ENCODE data around the gene GPR32. TPM values are rescaled to one million over a fixed set of nuclear protein-coding genes. Genes with fewer than 3 reads are reported as not detected.

GPR32 gene
- total and polyA plus RNA-seq, 2 of the 8 experiments (the other 6 are each of a cell fraction or from before 2014, with no cell fraction given): not detected

- Histone ChIP-seq H3K18ac (ENCODE audit: extremely low read depth, low read length) (no peak overlapping the region), H3K27me3 (replicated peaks in 1 of 4; ENCODE audit: control insufficient read depth in 3 of 4, extremely low read depth in 1 of 4, insufficient read depth in 3 of 4, low read length in 3 of 4) (no peaks in the 10 kb centered on the region), H3K36me3 (ENCODE audit: control insufficient read depth in 2 of 4, insufficient read depth in 4 of 4, low read length in 3 of 4) (peaks cover 32 to 62% (median 50%) of the 10 kb centered on the region in 4 experiments; a peak in 7 of 8 replicates), H2BK20ac (ENCODE audit: low read length) (no peak overlapping the region), H3K9me3 (ENCODE audit: insufficient read depth in 2 of 2, low read depth in 1 of 2, low read length in 1 of 2) (no peaks in the 10 kb centered on the region), H3K56ac (replicated peaks; ENCODE audit: insufficient read length, low read depth, low read length) (no peak overlapping the region), H3K79me2 (ENCODE audit: control insufficient read depth in 1 of 2, insufficient read depth in 2 of 2, low read length in 2 of 2) (peaks cover 25 to 45% of the 10 kb centered on the region in 2 experiments), H4K5ac (ENCODE audit: insufficient read length, low read depth, low read length) (no peak overlapping the region), H2BK5ac (ENCODE audit: low read depth, low read length) (no peak overlapping the region), H3K23ac (ENCODE audit: insufficient read length) (no peak overlapping the region), H3K4me3 (ENCODE audit: extremely low read depth in 1 of 4, insufficient read depth in 2 of 4, low read depth in 3 of 4, low read length in 4 of 4) (no peak overlapping the region), H2BK12ac (ENCODE audit: low read depth, low read length) (no peak overlapping the region), H2BK15ac (ENCODE audit: low read length) (no peak overlapping the region), H3K27ac (ENCODE audit: low read depth, low read length) (no peak overlapping the region), H3K9ac (replicated peaks in 1 of 4; ENCODE audit: extremely low read depth in 1 of 4, low read depth in 3 of 4, low read length in 3 of 4) (no peak overlapping the region), H4K8ac (ENCODE audit: extremely low read depth, insufficient read depth, low read length) (no peak overlapping the region; the same call in 1 of the 2 replicates), H3K4me1 (replicated peaks in 1 of 4; ENCODE audit: control insufficient read depth in 3 of 4, insufficient read depth in 4 of 4, low read length in 3 of 4) (peaks cover 0 to 16% (median 8%) of the 10 kb centered on the region in 4 experiments; a peak in 5 of 7 replicates), H4K91ac (replicated peaks; ENCODE audit: insufficient read length, low read length) (no peak overlapping the region), H3K79me1 (ENCODE audit: low read depth, low read length) (peaks cover 14% of the 10 kb centered on the region), H3K14ac (ENCODE audit: insufficient read length) (no peak overlapping the region), H3K4me2 (ENCODE audit: insufficient read depth in 1 of 2, low read depth in 2 of 2, low read length in 2 of 2) (no peak overlapping the region), H4K20me1 (replicated peaks in 1 of 2; ENCODE audit: control insufficient read depth in 1 of 2, insufficient read depth in 2 of 2, low read length in 2 of 2) (peaks cover 55 to 58% of the 10 kb centered on the region in 2 experiments), H2AK5ac (ENCODE audit: low read depth, low read length) (no peak overlapping the region), H2AFZ (ENCODE audit: low read length) (no peak overlapping the region), H2BK120ac (replicated peaks; ENCODE audit: low read depth, low read length) (no peak overlapping the region), H3K4ac (replicated peaks; ENCODE audit: insufficient read length, low read depth, low read length) (no peak overlapping the region), H3K23me2 (ENCODE audit: low read depth, low read length) (peaks cover 6% of the 10 kb centered on the region)
- CTCF ChIA-PET (ENCODE audit: partially characterized antibody): interaction anchor here (0.6 to 1.8 kb wide), 2 partner anchors 94 to 768 kb away, joined by 3 to 5 read pairs; no protein-coding TSS in a partner anchor
- no peak for FAIRE-seq
- TF ChIP-seq JUND (IDR thresholded peaks at IDR 0.05; ENCODE audit: low read length) (no peak), SIN3A (conservative IDR thresholded peaks at IDR 0.05 in 1 of 2, IDR thresholded peaks at IDR 0.05 in 1 of 2; ENCODE audit: low read depth in 1 of 2, low read length in 2 of 2) (no peak), CTBP2 (IDR thresholded peaks at IDR 0.05; ENCODE audit: borderline replicate concordance, insufficient read depth, insufficient read length, low read length) (no peak), SUZ12 (IDR thresholded peaks at IDR 0.05; ENCODE audit: low read length) (no peak), EGR1 (IDR thresholded peaks at IDR 0.05; ENCODE audit: borderline replicate concordance, low read depth, low read length) (no peak), POLR2A (IDR thresholded peaks at IDR 0.05; ENCODE audit: control extremely low read depth in 1 of 2, low read depth in 2 of 2, low read length in 2 of 2) (peak; percentile 3 to 60), POLR2AphosphoS5 (IDR thresholded peaks at IDR 0.05; ENCODE audit: low read depth, low read length) (peak; percentile 91; the same call in 1 of the 2 replicates), JUN (IDR thresholded peaks at IDR 0.05; ENCODE audit: low read depth, low read length) (no peak), TBP (IDR thresholded peaks at IDR 0.05; ENCODE audit: low read depth, low read length) (no peak), SIRT6 (IDR thresholded peaks at IDR 0.05; ENCODE audit: low read length) (no peak), CHD2 (IDR thresholded peaks at IDR 0.05; ENCODE audit: low read length) (no peak), GTF2F1 (IDR thresholded peaks at IDR 0.05; ENCODE audit: borderline replicate concordance, low read depth, low read length) (no peak), TCF12 (IDR thresholded peaks at IDR 0.05; ENCODE audit: low read depth, low read length) (no peak)
- TF ChIP-seq, protein P1, sequence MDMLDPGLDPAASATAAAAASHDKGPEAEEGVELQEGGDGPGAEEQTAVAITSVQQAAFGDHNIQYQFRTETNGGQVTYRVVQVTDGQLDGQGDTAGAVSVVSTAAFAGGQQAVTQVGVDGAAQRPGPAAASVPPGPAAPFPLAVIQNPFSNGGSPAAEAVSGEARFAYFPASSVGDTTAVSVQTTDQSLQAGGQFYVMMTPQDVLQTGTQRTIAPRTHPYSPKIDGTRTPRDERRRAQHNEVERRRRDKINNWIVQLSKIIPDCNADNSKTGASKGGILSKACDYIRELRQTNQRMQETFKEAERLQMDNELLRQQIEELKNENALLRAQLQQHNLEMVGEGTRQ (IDR thresholded peaks at IDR 0.05; ENCODE audit: low read length): no peak
- POLR2A ChIA-PET (ENCODE audit: partially characterized antibody): interaction anchor here (0.7 to 15.0 kb wide), 8 partner anchors 8 to 92 kb away, joined by 3 to 275 read pairs (median 4); partner anchors contain the start of genes ACP4 and KLK1
- DNase-seq (ENCODE audit: low read depth in 1 of 2, low spot score in 2 of 2): no peak
- WGBS, 2 experiments (ENCODE audit: extremely low coverage in 1 of 2, insufficient coverage in 1 of 2, insufficient read length in 1 of 2, insufficient replicate concordance in 2 of 2, low coverage in 1 of 2, low lambda C conversion rate in 2 of 2, missing lambda C conversion rate in 1 of 2): 88% methylated on average over 2 of the region's 3 CpGs; no CpG with 5 or more reads in 1 of the 2 experiments
Observed at GRCh38 chr19:50799547-50799851, 29.2 kb downstream of the GPR32 start.
